ENCODE measurements around the gene DLGAP1.

The DLGAP1 gene

DNA sequence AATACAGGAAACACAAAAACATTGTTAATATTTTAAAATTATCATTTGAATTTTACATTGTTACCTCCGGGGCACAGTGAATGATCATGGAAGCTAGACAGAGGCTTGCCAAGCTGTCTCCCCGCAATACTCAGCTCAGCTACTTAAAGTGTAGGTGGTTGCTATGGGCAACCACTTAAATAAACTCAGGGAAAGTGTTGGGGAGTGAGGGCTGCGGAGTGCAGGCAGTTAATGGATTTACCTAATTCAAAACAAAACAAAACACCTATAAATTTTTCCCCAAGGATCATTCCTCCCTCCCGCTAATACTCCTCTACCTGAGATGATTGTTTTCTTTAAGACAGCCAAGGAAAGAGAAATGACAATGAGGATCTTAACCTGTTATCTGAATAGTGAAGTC lies 655.6 kb downstream of the DLGAP1 start:
- DNase-seq: no peak

DNA sequence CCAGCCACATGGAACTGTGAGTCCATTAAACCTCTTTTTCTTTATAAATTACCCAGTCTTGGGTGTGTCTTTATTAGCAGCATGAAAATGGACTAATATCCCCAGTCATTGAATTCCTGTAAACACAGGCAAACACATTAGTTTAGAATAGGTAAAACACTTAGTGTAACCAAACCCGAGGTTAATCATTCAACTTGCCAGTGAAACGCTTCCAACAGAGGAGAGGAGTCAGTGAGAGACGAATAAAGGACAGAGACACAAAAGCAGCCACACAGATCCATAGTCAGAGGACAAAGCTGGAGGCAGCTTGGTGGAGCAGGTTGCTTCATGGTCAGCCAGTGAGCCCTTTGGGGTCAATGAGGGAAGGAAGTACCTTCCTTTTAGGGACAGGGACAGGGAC lies 657.1 kb downstream of the DLGAP1 start:
- no peak for DNase-seq

DNA sequence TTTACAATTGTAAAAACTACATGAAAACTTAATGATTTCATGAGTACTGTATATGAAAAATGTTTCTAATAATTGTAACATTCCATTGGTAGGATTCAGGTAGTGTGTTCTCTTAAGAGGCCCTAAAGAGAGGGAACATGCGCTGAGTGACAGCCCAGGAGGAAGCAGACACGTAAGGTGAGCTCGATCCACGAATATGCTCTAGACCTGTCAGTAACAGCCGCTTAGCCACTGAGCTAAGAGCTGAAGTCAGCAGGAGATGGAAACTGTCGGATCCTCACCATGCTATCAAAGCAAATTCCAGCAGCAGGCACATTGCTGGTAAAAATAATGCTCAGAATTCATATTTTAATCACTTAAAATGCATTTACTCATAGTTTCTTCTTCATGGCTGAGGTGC lies 658.7 kb downstream of the DLGAP1 start:
- no peak for DNase-seq

DNA sequence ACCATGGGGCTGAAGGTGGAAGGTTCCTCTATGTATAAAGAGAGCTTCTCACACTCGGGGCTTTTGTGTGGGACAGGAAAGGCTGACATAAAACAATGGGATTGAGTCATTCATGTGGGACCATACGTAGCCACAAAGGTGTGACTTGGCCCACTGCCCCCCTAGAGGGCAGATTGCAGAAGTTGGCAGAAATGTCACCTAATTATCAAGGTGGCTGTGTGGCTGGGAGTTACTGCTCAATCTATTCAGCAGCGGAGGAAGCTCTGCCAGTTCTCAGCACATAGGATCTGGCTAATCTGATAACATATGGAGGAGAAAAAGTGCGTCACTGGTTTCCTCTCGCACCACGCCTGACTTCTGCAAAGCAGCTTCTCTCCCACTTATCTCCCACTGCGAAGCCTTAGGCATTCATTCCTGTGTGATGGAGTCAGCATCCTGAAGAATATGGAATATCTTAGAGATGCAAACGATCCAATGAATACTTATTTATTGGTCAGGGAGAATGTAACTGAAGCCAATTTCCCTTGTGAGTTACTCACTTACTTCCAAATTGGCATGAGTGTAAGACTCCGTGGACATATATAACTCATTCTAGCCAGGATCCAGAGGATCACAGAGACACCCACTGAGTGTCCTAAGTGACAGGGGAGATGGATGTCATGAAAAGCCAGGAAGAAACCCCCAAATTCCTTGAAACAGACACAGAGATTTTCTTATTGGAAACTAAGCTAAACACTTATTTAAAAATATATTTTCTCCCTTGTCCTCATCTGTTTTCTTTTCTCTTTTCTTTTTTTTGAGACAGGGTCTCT lies 660.4 kb downstream of the DLGAP1 start:
- peak in 1 of 2 donors; percentile 49 for DNase-seq

DNA sequence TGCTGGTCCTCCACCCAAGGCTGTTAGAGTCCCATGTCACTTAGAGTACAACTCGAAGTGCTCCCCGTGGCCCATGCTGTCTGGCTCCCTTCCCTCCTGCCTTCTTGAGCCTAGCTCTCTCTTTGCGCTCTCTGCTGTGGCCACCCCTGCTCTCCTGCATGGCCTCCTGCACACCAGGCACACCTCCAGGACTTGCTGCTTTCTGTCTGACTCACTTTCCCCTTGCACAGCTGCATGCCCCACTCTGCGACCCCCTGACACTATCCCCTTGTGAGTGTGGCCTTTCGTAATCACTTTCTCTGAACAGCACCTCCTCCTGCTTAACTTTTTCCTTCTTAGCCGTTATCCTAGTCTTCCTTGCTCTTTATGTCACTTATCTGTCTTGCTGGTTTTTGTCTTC lies 661.6 kb downstream of the DLGAP1 start:
- no peak for DNase-seq

DNA sequence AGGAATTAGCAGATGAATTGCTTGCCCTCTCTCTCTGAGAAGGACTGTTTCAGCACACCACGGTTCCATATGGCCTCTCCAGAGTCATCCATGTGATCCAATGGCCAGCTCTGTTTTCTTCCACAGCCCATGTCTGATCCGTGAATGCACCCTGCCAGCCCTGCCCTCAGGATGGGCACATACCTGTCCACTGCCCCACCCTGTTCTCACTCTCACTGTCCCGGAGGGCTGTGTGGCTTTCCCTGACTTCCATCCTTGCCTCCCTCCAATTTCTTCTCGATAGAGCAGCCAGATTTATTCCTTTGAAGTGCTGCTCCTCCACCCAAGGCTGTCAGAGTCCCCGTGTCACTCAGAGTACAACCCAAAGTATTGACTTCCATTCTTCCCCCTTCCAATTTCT lies 662.0 kb downstream of the DLGAP1 start:
- DNase-seq: no peak

DNA sequence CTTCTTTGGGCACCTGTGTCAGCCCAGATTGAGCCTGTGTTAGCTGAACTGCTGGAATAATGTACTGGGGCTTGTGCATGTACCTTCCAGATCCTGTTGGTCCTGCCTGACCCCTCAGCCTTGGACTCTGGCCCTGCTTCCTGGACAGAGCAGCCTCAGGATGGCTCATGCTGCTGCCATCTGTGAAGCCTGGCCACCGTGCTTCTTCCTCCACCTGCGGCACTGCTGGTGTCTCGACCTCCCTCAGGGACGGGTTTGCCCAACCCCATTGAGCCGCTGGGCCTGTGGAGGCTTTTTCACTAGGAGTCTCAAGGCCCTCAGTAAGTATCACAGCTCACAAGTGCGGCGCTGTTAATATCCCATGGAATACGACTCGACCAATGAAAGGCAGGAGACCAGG lies 662.4 kb downstream of the DLGAP1 start:
- DNase-seq: no peak

DNA sequence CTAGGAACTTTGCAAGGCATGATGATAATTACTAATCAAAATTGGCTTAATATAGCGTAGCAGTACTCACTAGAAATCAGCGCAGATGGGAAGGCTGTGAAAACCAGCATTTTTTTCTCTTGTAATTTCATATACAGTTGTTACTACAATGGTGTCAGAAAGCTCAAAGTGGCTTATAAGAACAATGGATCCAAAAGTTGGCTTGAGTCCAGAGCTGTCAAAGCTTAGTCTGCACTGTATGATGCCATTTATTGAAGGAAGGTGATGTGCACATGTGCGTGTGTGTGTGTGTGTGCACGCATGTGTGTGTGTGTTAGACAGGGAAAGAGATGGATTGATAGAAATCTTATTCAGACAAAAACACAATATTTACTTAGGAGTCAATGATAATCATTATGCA lies 663.9 kb downstream of the DLGAP1 start:
- no peak for DNase-seq

DNA sequence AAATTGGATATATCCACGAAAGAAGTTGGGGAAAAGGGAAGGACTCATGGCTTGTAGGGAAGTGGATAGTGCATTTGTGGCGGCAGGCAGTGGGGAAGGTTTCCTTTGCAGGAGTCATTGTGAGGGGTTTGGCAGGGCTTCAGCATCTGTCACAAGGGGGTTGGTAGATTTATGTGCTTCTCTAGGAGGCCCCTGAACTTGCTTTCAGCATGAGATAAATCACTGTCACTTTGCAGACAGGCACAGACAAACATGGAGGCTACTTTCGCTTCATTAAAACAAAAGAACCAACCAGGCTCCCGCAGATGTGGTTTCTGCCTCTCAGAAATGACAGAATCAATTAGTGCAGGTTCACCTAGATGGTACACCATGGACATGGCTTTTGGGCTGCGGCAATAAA lies 664.4 kb downstream of the DLGAP1 start:
- DNase-seq: no peak

DNA sequence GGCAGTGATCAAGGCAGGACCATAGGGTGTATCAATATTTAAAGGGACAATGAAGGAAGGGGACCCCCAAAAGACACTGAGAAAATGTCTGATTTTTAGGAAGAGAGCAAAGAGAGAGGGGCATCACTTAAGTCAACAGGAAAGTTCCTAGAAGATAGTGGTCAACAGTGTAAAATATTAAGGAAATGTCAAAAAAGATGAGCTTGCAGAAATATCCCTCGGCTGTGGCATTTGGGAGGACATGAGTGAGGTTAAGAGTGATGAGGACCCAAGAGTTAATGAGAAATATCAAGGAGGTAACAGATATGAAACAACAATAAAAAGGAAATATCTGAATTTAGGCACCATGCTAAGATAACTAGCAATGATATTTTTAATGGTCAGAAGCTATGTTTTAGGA lies 665.6 kb downstream of the DLGAP1 start:
- DNase-seq: no peak

DNA sequence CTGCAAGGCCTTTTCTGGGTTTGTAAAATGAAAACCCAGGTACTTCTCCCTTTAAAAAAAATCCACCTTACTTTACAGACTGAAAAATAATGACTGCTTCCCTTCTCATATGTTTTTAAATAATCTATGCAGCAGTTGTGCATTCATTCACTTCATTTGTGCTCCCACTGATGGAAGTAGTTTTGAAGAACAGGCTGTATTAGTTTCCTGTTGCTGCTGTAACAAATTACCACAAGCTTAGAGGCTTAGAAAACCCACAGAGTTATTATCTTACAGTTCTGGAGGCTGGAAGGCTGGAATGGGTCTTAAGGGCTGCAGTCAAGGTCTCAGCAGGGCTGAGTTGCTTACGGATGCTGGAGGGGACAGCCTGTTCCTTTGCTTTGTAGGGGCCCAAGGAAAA lies 670.2 kb downstream of the DLGAP1 start:
- DNase-seq: no peak

DNA sequence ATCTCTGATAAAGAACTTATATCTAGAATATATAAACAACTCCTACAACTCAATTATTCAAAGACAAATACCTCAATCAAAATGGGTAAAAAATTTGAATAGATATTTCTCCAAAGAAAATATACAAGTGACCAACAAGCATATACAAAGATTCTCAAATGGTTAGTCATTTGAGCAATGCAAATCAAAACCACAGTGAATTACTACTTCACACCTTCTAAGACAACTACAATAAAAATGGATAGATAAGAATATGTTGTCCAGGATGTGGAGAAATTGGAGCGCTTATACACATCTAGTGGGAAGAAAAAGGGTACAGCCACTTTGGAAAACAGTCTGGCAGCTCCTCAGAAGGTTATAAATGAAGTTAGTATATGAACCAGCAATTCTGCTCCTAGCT lies 672.2 kb downstream of the DLGAP1 start:
- no peak for DNase-seq

DNA sequence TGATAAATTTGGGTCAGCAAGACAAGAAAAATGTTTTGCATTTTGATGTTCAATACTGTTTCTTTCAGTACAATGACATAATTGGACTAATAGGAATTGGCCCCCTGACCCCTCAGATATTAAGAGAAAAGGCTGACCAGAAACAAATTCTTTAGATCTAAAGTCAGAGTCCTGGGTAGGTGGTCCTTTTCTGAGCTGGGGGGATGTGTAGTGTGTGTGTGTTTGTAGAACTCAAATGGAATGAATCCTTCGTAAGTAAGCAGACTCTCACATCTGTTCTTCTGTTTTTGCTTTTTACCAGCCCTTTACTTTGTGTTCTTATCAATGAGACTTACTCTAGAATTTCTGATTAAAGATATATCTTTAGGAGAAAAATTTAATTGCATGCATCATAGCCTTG lies 677.4 kb downstream of the DLGAP1 start:
- no peak for DNase-seq

DNA sequence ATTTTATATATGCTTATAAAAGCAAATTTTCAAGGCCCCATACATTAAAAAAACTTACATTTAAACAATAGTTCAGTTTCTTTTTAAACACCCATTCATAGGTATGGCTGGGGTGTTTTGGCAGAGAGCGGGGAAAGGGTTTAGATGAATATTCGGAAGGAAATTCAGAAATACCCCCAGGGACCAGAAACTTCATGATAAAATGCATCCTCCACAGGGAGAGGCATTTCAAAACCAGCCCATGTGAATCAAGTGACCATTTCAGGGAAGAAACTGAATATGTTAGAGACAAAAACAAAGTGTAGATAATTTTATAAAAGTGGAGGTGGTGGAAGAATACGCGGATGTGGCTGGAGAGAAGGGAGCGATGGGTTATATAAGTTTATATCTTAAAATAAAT lies 678.0 kb downstream of the DLGAP1 start:
- DNase-seq: no peak

DNA sequence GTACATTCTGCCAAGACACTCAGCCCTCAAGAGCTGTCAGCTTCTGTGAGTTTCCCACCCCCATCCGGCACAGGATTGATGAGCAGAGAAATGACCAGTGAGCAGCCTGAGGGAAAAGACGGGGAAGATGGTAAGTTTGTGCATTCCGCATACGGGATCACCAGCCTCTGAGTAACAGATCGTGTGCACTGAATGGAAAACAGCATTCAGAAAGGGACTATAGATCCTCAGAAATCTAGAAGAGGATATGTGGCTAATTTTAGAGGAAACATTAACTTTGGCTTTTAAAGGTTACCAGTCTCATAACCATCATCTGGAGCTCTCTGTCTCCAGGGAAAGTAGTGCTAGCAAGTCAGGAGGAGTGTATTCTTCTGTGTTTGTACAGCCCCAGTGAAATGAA lies 679.1 kb downstream of the DLGAP1 start:
- no peak for DNase-seq

DNA sequence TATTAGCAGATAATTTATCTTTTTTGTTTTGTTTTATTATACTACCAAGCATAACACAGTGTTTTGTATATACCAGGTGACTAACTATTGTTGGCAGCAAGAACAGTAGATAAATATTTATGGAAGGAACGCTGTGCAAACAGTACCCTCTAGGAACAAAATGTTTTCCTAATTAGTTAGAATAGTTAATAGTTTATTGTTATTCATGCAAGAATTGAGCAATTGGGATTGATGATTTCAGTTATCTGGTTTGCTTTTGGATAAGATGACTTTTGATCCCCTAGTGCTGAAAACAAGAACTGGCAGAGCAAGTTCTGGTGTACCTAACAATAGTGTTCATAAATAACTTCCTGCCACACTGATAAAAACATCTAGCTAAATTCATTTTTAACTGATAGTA lies 681.8 kb downstream of the DLGAP1 start:
- no peak for DNase-seq

DNA sequence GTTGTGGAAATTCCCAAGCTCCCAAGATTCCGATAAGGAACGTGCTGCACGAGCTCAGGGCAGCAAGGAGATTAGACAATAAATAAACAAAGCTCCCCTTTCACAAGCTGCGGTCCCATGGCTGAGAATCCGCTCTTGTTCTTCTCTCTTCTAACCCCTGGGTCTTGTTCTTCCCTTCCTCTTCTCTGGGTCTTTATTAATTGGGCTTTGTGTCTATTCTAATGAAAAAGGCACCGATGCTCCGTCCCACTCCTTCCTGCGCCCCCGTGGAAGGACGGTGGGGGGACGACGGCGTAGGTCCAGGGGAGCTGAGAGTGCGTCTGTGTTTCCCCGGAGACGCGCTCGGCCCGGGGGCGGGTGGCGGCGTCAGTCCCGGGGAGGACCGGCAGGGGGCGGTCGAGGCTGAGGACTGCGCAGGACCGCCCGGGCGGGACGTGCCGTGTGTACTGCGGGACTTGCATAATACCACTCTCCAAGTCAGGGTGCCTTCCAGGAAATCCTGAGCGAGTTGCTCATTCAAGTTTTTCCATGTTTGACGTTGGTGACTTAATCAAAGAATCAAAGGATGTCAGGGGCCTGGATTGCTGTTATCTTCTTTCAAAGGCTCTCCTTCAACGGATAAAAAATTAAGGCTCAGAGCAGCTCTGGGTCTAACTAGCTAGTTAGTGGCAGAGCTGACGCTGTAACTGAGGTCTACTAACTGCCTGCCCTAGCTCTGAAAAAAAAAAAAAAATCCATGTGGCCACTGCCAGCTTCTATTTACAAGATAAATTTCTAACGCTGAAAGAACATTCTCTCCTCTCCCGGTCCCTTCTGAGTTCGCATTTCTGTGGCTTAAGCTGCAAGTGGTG lies 683.8 kb downstream of the DLGAP1 start:
- peak; percentile 76 to 82 for DNase-seq

DNA sequence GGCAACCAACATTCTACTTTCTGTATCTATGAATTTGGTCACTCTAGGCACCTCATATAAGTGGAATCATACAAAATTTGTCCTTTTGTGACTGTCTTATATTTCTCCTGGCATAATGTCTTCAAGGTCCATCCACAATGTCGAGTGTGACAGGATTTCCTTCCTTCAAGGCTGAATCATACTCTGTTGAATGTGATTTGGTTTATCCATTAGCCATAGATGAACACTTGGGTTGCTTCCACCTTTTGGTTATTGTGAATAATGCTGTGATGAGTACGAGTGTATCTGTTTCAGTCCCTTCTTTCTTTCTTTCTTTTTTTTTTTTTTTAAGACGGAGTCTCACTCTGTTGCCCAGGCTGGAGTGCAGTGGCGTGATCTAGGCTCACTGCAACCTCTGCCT lies 693.8 kb downstream of the DLGAP1 start:
- DNase-seq: no peak

DNA sequence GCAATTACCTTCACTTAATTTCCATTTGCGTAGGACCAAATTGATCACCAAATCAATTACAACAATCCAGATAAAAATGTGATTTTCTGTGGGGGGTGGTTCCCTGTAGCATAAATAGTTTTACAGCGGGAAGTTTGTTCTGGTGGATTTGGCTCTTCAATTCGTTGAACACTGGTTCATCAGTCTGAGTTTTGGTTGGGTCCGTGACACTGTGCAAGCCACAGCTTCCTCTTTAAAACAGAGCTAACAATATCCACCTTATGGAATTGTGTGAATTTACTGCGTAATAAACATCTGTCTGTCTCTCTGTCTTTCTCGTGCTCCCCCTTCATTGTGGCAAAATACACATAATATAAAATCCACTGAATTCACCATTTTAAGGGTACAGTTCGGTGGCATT lies 694.4 kb downstream of the DLGAP1 start:
- DNase-seq: no peak

DNA sequence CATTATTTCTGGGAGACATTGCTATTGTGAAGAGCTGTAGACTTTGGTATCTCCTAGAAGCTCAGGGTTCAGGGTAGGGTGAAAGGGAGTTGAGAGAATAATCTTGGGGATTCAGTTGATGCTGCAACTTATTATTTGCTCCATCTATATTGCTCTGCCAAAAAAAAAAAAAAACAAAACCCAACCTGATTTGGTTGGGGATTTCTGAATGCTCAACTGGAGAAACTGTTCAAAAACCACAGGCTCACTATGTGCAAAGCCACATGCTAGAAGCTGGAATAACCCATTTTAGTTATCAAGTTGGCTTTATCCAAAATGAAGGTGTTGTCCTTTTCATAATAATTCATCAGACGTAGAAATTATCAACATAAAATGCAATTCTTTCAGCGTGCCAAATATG lies 696.0 kb downstream of the DLGAP1 start:
- no peak for DNase-seq

DNA sequence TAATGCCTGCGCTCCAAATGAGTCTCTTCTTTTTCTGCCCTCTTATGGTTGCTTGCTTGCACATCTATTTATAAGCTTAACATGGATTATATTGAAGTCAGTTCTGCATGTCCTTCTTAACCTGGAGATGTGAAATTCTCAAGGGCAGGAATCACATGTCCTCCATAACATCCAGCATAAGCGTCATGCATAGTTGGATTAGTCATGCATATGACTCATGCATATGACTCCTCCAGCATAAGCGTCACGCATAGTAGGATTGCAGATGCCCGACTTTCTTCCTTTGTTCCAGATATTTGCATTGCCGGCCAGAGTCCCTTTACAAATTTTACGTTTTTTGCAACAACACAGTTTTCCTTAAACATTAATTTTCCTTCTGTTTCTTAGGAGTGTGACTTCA lies 696.6 kb downstream of the DLGAP1 start:
- DNase-seq: no peak

DNA sequence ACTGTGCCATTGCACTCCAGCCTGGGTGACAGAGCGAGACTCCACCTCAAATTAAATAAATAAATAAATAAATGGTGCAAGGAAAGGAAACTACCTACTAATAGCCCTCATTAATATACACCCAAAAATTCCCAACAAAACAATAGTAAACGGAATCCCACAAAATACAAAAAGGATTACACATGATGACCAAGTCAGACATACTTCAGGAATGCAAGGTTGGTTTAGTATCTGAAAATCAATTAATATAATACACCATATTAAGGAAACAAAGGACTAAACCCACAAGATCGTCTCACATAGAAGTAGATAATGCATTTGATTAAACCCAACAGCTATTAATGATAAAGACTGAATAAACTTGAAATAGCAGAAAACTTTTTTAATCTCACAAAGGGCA lies 697.7 kb downstream of the DLGAP1 start:
- DNase-seq: no peak

DNA sequence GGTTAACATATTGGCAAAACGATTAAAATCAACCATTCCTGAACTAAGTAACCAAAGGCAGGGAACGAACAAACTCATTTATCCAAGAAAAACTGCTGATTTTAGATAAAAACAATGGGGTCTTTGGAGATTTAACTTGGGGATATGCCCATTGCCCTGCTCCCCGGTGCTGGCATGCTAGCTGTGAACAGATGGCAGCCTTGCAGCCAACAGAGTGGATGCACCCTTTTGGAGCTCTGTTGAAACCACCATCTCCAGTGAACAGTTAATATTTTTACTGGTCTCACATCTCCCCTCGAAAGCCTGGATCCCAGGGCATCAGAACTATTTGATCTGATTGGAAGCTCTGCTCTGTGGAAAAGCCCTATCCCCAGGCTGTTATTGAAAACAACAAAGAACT lies 702.0 kb downstream of the DLGAP1 start:
- DNase-seq: no peak

DNA sequence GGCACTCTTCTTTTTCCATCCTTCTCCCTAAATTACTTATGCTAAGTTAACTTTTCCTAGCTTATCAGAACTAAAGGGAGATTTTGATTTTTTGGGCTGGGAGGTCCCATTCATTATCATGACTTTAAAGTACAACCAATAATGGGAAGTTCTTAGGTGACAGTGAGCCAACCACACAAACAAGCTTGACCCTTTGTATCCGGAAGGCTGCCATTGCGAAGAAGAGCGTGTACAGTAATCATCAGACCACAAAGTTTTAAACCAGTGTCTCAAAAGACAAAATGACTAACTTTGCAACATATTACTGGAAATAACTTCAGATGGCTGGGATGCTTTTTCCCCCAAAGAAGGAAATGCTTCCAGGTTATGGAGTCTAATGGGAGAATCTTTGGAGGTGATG lies 707.0 kb downstream of the DLGAP1 start:
- no peak for DNase-seq

All from hippocampal formation (tissue), 2 donors.